HG03196 (cell line): ENCODE results near the gene HLA-DQB2.
"Not testable (repeated sequence)": the region's sequence is repeated elsewhere in the genome, so short reads cannot be mapped to it uniquely, and the experiment has no call there.

Experiments
- ATAC-seq: cut with Tn5 transposase; IDR thresholded peaks from one replicate; pipeline ENCODE4 v1.9.1; 2021; ENCODE audit not compliant: unreplicated experiment

The HLA-DQB2 gene

DNA sequence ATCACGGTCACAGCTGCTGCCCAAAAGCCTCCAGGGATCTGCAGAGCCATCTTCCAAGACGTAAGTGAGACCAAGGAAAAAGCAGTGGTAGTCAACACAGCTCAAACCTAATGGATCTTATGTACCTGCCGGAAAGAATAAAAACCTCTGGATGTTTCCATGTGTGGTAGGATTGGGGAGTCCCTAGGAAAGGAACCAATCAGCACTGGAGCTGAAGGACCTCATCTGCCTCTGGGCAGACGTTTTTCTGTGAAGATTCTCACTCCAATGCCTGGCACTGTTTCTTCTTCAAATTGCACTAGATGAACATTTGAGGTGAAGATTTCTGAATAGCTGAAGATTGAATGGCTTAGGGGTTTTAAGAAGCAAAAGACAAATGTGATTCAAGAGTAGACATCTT, at the start of gene HLA-DQB2:
TSS of gene HLA-DQB2 (minus strand) at position 112 of the 400 bp plus-strand sequence. CDS start at position 50, 62 bp downstream.
- ATAC-seq = no peak

DNA sequence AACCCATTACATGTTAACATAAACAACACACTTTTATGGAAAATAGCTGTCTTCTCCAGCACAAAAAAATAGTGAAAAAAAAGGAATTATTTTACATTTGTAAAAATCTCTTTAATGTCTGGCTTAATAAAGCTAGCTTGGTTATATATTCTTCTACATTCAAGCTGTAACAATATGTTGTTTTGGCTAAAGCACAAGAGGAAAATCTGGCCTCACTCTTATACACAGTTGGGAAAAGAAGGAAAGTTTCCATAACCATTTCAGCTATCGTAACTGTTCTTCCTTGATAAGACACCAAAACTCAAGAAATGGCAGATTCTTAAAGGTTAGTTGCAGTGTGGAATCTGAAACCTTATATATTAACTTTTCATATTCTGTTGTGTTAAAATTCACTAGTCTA, 45.8 kb upstream of the HLA-DQB2 start:
- no peak for ATAC-seq

DNA sequence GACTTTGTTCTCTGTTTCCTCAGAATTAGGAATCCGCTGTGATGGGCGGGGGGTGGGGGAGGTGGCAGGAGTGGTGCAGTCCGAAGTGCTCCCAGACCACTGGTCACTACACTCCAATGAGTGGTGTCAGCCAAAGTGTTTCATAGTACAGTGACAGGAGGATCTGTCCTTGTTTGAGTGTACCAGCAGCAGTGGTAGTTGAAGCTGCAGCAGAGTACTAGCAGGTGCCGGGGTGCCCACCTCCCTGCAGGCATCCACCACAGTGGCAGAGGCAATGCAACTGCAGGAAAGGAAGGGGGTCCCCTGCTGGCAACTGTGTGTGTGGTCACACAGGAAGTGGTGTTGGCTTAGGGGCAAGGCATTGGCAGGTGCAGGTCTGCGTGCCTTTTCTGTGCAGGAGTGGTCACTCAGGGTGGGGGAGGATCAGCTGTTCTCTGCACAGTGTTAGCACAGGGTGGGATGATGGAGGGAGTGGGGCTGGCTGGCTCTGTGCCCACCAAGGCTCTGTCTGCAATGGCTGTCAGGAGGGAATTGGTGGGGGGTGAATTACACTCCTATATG, 43.8 kb upstream of the HLA-DQB2 start:
- ATAC-seq = no peak

DNA sequence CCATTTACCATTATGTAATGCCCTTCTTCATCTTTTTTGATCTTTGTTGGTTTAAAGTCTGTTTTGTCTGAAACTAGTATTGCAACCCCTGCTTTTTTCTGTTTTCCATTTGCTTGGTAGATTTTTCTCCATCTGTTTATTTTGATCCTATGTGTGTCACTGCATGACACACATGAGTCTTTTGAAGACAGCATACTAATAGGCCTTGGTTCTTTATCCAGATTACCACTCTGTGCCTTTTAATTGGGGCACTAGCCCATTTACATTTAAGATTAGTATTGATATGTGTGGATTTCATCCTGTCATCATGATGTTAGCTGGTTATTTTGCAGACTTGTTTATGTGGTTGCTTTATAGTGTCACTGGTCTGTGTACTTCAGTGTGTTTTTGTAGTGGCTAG, 42.1 kb upstream of the HLA-DQB2 start:
- not testable (repeated sequence) for ATAC-seq

DNA sequence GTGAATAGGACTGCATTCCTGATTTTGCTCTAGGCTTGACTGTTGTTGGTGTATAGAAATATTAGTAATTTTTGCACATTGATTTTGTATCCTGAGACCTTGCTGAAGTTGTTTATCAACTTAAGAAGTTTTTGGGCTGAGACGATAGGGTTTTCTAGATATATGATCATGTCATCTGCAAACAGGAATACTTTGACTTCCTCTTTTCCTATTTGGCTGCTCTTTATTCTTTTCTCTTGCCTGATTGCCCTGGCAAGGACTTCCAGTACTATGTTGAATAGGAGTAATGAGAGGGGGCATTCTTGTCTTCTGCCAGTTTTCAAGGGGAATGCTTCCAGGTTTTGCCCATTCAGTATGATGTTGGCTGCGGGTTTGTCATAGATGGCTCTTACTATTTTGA, 40.1 kb upstream of the HLA-DQB2 start:
- no peak for ATAC-seq

DNA sequence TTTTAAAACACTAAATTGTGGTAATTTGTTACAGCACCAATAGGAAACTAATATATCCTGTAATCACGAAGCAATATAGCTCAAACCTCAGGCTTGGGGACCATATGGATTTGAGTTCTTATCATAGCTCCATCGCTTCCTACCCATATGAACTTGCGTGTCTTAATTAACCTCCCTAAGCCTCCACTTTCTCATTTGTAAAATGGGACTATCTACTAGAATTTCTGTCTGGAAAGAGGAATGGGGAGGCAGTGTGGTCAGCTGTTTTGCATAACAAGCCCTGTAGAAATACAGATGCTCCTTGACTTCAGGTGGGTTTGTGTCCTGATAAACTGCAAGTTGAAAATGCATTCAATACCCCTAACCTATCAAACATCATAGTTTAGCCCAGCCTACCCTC, 36.4 kb upstream of the HLA-DQB2 start:
- ATAC-seq = no peak

DNA sequence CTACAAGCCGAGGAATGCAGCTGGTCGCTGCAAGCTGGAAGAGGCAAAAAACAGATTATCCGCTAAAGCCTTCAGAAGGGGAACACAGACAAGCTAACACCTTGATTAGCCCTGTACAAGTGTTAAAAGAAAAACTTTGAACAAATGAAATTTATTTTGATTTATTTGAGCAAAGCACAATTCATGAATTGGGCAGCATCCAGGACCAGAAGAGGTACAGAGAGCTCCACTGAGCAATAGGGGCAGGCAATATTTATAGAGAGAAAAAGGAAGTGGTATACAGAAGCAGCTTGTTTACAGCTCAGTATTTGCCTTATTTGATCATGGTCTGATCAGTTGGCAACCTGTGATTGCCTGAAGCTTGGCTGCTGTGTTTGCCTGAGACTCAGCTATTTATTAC, 35.8 kb upstream of the HLA-DQB2 start:
- no peak for ATAC-seq

DNA sequence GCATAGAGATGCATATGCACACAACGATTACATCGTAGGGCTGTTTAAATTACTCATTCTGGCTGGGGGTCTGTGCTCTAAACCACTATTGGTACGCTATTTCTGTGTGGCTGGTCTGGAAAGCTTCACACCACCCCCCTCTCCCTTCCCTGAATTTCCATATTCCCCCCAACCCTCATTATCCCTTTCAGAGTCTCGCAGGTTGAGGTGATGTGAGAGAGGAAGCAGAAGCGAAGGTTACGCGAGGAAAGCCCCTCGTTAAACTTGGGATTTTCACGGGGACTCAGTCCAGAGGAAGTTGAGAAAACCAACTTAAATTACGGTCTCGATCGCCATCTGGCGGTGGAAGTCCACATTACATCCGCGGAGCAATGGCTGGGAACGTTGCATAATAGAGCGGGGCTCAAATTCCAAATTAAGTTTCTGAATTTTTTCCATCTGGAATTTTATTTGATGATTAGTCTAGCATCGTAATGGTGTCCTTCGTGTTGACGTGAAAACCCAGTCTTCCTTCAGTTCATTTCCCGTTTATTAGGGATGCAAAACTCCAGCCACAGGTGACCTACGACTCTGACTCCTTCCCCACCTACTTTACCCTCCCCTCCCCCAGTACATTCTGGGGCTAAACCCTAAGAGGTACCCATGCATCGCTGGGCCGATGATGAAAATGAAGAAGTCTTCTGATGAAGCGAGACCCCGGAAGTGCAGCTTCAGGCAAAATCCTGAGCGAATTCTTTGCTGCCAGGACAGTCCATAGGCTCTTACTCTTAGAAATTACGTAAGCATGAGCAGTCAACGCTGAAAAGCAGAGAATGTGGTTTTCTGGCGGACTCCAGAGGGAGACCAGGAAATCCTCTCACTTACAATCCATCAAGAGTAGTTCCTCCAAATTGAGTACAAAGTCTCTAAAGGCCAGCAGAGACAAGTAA, 33.8 kb upstream of the HLA-DQB2 start:
- no peak for ATAC-seq

DNA sequence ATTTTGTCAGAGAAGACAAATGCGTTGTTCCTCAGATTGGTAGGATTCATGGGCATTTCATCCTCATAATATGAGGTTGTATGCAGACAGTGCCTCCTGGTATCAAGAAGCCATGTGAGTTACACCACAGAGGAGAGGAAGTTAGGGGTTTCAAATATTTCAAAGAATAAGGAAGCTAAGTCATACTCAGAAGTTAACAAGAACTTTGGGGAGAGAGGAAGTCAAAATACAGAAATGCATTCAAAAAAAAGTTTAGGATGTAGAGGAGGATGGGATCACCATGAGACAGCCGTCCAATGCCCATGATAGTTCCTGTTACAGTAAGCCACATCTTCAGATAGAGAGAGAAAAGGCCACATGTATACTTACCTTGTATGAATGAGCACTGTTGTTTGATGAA, 31.2 kb upstream of the HLA-DQB2 start:
- no peak for ATAC-seq

DNA sequence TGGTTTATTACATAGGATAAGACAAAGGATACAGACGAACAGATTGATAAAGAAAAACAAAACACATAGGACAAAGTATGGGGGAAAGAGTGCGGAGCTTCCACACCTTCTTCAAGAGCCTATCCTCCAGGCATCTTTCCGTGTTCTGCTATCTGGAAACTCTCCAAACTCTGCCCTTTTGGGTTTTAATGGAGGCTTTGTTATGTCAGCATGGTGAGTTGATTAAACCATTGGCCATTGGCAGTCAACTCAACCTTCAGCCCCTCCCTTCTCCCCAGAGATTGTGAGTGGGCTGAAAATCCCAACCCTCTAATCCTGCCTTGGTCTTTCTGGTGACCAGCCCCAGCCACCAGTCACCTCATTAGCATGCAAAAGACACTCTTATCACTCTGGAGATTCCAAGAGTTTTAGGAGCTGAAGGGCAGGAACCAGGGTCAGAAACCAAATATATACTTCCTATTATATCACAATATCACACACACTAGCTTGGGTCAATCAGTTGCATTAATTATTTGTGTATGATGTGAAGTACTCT, 29.6 kb upstream of the HLA-DQB2 start:
- ATAC-seq = no peak

DNA sequence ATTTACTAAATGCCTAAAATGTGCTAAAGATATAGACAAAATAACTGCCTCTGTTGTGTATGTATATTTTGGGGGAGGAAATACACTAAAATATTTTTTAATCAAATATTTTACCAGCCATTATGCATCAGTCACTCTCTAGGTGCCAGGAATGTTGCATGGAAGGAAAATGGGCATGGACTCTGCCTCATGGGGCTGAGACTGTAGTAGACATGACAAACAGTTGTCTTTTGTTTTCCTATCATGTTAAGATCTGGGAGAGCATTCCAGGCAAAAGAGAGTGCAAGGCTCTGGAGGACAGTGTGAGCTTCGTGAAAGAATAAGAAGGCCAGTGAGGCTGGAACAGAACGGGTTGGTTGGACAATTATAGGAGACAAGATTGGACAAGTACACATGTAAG, 27.0 kb upstream of the HLA-DQB2 start:
- ATAC-seq = no peak

DNA sequence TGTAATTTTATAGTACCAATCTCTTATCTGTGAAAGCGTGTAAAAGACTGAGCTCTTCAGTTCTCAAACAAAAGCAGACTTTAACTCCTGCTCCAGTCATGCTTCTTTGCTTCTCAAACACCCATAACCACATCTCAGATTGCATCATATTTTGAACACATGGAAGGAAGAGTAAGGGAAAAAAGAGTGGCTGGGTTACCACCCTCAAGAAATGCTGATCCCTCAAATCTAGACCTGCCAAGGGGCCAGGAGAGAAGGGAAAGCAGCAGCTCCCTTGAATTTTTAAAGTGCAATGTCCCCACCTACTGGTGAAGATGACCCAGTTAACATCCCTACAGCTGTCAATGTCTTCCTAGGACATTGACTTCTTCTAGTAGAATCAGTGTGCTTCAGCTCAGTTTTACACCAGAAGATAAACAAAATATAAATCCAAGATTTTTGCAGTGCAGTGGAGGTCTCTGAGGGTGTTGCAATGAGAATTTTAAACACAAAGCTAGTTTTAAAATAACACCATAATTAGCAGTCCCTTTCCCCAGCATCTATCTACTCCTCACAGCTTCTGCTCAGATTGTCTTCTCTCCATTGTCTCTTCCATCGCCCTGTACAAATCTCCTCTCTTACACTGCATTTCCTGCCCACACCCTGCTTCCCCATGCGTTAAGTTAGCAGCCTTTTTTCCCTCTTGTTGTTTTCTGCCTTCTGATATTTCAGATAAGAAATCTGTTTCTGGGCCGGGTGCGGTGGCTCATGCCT, 22.6 kb upstream of the HLA-DQB2 start:
- ATAC-seq = no peak

DNA sequence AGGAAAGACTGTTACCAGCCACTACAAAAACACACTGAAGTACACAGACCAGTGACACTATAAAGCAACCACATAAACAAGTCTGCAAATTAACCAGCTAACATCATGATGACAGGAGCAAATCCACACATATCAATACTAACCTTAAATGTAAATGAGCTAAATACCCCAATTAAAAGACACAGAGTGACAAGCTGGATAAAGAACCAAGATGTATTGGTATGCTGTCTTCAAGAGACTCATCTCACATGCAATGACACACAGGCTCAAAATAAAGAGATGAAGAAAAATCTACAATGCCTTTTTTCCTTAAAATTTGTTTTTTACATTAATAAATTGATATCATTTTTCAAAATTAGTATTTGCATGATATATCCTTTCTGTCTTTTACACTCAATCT, 19.6 kb upstream of the HLA-DQB2 start:
- not testable (repeated sequence) for ATAC-seq

DNA sequence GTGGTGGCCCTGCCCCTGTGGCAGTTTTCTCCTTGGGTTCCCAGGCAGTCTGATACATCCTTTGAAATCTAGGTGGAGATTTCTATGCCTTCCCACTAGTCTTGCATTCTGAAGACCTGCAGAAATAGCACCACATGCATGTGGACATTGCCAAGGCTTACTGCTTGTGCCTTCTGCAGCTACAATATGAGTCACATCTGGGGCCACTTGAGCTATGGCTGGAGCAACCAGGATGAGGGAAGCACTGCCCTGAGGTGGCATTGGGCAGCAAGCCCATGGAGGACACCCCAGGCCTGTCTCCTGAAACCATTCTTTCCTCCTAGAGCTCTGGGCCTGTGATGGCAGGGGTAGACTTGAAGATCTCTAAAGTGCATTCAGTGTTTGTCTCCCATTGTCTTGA, 15.7 kb upstream of the HLA-DQB2 start:
- no peak for ATAC-seq

DNA sequence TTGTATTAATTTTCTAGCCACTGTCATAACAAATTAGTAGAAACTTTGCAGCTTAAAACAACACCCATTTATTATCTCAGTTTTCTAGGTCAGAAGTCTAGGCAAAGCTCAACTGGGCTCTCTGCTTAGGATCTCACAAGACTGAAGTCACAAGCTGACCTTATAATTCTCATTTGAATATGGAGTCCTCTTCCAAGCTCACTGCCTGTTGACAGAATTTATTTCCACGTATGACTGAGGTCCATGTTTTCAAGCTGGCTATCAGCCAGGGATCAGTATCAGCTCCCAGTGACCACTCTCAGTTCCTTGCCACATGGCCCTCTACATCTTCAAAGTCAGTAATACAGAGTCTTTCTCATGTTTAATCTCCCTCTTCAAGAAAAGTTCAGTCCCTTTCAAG, 11.7 kb upstream of the HLA-DQB2 start:
- no peak for ATAC-seq

DNA sequence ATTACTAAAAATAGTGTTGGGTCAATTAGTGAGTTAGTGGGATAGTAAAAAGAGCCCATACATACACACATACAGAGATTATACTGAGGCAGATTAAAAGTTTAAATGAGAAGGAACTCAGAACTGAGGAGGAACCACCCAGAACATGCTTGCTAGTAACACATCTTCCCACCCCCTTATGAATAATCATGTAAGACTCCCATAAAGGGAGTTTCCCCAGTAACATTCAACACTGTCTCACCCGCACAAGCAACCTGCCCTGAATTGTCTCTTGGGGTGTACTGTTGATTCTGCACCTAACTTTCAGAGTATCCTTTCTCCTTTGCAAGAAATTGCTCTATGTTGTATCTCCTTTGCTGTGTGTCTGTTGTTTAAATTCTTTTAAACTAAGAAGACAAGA, 11.1 kb upstream of the HLA-DQB2 start:
- no peak for ATAC-seq

DNA sequence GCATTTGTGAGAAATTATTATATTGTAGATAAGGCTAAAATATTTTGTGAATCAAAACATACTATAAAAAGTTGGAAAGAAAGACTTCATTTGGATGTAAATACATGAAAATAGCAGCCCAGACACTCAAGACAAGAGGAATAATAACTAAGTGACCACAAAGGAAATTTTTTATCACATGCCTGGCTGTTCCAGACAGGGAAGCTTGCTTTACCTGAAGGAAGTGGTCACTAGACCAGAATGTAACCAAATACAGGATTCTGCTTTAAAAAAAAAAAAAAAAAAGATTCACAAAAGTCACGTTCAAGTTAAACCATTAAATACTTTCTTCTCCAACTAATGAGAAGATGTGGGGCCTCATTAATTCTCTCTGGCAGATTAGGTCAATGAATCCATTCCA, 9.3 kb upstream of the HLA-DQB2 start:
- no peak for ATAC-seq

DNA sequence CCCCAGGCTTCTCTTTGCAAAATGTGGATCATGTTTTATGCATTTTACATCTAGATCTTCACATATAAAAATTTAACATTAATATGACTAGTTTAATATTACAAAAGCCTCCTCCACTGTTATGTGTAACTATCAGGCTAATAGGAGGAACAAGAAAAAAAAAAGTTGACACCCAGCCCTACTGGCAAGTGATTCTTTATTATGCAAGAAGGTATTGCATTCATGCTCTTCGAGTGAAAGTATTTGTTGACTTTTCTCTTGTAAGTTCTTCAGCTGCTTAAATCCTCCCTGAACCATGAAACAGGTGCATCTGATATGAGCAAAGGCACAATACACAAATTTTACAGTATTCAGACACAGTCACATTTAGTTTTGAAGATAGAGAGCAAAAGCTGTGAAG, 716 bp upstream of the HLA-DQB2 start:
- no peak for ATAC-seq

DNA sequence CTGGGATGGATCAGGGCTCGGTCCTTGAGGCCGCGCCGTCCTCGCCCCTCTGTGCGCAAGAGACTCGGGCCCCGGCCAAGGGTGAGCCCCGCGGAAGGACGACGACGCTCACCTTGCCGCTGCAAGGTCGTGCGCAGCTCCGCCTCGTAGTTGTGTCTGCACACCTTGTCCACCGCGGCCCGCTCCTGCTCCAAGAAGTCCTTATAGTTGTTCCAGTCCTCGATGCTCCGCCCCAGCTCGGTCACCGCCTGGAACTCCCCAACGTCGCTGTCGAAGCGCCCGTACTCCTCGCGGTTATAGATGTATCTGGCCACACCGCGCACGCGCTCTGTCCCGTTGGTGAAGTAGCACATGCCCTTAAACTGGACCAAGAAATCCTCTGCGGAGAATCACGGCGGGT, 1.8 kb downstream of the HLA-DQB2 start:
- no peak for ATAC-seq

DNA sequence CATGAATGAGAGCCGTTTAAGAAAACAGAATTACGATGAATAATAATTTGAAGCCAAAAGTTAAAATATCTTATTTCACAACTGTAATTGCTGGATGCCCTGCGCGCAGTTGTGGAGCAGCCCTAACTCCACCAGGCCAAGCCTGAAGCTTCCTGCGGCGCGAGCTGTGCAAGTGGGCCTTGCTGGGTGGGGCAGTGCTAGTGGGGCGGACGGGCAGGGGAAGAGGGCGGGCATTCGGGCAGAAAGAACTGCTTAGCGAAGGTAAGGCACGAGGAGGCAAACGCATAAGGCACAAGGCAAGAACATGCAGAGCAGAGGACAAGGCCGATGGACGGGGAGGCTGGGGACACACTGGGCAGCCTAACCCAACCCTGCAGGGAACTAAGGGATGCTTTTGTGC, 2.3 kb downstream of the HLA-DQB2 start:
- ATAC-seq = no peak

DNA sequence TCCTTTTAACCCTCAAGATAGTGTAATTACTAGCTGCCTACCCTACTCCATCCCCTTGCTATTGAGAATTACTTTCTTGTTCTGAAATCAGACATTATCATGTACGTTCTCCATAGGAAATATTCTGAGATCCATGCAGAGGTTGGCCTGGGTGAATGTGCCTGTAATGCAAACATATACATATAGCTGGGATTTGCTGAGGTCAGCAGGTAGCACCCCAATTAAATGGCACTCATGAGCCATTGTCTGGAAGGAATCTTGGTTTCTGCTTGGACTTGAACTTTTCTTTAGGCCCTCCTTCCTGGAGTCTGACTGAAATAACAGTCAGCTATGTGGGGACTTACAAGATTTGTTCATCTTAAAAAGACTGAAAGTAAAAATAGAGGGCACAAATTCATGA, 3.7 kb downstream of the HLA-DQB2 start:
- no peak for ATAC-seq

DNA sequence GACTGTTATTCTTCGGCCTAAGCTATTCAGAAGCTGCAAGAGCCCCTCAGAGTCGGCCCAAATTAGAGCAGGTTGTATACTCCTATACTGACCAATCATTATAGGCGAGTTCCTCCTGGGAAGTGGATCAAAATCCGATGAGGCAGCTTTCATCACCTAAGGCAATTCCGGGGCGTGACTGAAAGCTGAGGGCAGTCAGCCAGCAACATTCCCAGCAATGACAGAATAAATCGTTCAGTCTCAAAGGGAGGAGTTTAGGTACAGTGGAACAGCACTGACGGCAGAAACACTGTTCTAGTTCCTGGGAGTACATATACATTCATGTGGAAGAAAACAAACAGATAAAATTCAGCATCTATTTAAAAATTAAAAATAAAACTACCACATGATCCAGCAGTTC, 10.8 kb downstream of the HLA-DQB2 start:
- no peak for ATAC-seq
